OCI-LY1 (cell line): ENCODE data around the gene TMEM59L.

Source experiments
- EZH2 ChIP-seq: fragments of 200-600 bp; sonication (generic), shearing (Covaris generic); IDR thresholded peaks from 2 replicates; pipeline ENCODE4 v1.8.0; 2017; ENCODE audit warnings: borderline replicate concordance, mixed run types, mild to moderate bottlenecking, antibody characterized with exemption, low read length, moderate library complexity, mixed read lengths
- TF ChIP-seq, protein P1 (sequence below): fragments of 200-600 bp; sonication (generic), shearing (Covaris generic); IDR thresholded peaks from 2 replicates; pipeline ENCODE4 v1.5.1; 2017; ENCODE audit warnings: mild to moderate bottlenecking, antibody characterized with exemption, low read length, moderate library complexity, mixed read lengths

DNA sequence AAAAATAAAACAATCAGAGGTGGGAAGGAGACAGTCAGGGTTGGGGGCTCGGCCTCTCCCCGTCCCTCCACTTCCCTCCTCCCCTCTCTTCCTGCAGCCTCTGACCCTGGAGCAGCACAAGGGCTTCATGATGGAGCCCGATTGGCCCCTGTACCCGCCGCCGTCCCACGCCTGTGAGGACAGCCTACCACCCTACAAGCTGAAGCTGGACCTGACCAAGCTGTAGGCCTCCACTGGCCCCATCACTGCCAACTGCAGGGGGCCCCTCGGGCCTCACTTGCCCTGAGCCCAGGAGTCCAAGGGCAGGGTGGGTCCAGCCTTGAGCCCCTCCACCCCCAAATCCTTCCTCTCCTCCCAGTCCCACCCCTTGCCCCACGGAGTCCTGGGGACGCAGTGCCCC, 7.6 kb downstream of the TMEM59L start:
- TF ChIP-seq, protein P1, sequence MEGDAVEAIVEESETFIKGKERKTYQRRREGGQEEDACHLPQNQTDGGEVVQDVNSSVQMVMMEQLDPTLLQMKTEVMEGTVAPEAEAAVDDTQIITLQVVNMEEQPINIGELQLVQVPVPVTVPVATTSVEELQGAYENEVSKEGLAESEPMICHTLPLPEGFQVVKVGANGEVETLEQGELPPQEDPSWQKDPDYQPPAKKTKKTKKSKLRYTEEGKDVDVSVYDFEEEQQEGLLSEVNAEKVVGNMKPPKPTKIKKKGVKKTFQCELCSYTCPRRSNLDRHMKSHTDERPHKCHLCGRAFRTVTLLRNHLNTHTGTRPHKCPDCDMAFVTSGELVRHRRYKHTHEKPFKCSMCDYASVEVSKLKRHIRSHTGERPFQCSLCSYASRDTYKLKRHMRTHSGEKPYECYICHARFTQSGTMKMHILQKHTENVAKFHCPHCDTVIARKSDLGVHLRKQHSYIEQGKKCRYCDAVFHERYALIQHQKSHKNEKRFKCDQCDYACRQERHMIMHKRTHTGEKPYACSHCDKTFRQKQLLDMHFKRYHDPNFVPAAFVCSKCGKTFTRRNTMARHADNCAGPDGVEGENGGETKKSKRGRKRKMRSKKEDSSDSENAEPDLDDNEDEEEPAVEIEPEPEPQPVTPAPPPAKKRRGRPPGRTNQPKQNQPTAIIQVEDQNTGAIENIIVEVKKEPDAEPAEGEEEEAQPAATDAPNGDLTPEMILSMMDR, result no peak
- TF ChIP-seq EZH2, result no peak
